IMR-90 (cell line): Measurements from ENCODE around the gene CGNL1. TPM values are rescaled to one million over a fixed set of nuclear protein-coding genes. Genes with fewer than 3 reads are reported as not detected.

Experiments used
- ATAC-seq: fragments of 200-7000 bp; cut with Tn5 transposase; 2 replicates; pipeline ENCODE4 v1.9.1; 2020; ENCODE audit warnings: low read depth, mild to moderate bottlenecking, moderate library complexity
- BruUV-seq: library from RNA; stranded (reverse); fragments of 400-500 nt; replicated peaks from 2 replicates; lab custom pipeline; 2021; lab: Mats Ljungman, UMichigan
- CTCF ChIA-PET: fragments of 300-600 bp; formaldehyde crosslinking; extraction: SDS; loops from one replicate; lab custom pipeline; 2021; ENCODE audit warnings: antibody characterized with exemption; lab: Yijun Ruan, JAX
- POLR2A ChIA-PET: fragments of 300-600 bp; sonication (Branson Sonifier 250); formaldehyde crosslinking; loops from one replicate; lab custom pipeline; 2022; ENCODE audit warnings: antibody characterized with exemption; ENCODE audit not compliant: unreplicated experiment; lab: Charles Lee
- DNase-seq: peaks from one replicate; pipeline ENCODE4 v3.0.0; 2013
- H2AFZ ChIP-seq: replicated peaks from 2 replicates; pipeline ENCODE3; 2013; ENCODE audit warnings: low read length, mild to moderate bottlenecking; ENCODE audit not compliant: poor library complexity
- H2AK5ac ChIP-seq: 2 replicates; pipeline ENCODE4 v1.6.1; 2013; ENCODE audit warnings: low read depth, low read length, inconsistent platforms
- H2AK9ac ChIP-seq: replicated peaks from 2 replicates; pipeline ENCODE3; 2013; ENCODE audit warnings: mild to moderate bottlenecking, low read depth, low read length, moderate library complexity; ENCODE audit not compliant: poor library complexity
- H2BK120ac ChIP-seq: 2 replicates; pipeline ENCODE4 v1.6.1; 2013; ENCODE audit warnings: low read depth, low read length, inconsistent platforms
- H2BK15ac ChIP-seq: 3 replicates; pipeline ENCODE4 v1.6.1; 2013; ENCODE audit warnings: low read depth, low read length, inconsistent platforms
- H2BK20ac ChIP-seq: 2 replicates; pipeline ENCODE4 v1.6.1; 2013; ENCODE audit warnings: low read depth, mild to moderate bottlenecking, inconsistent platforms, low read length, moderate library complexity
- H2BK5ac ChIP-seq: 2 replicates; pipeline ENCODE4 v1.6.1; 2013; ENCODE audit warnings: mild to moderate bottlenecking, low read depth, low read length, inconsistent platforms; ENCODE audit not compliant: poor library complexity, severe bottlenecking
- H3K14ac ChIP-seq: replicated peaks from 2 replicates; pipeline ENCODE4 v1.6.1; 2013; ENCODE audit warnings: low read depth, low read length, inconsistent platforms
- H3K18ac ChIP-seq: 2 replicates; pipeline ENCODE4 v1.6.1; 2013; ENCODE audit warnings: low read depth, low read length, control low read depth
- H3K23ac ChIP-seq: 2 replicates; pipeline ENCODE4 v1.6.1; 2013; ENCODE audit warnings: low read depth, low read length, inconsistent platforms
- H3K27ac ChIP-seq: 2 replicates; pipeline ENCODE4 v1.5.1; 2013; ENCODE audit warnings: mild to moderate bottlenecking, control low read depth, low read length; ENCODE audit not compliant: insufficient read depth
- H3K27me3 ChIP-seq: 2 replicates; pipeline ENCODE4 v1.6.1; 2013; ENCODE audit warnings: low read length; ENCODE audit not compliant: control insufficient read depth, insufficient read depth
- H3K36me3 ChIP-seq: 2 replicates; pipeline ENCODE4 v1.6.1; 2013; ENCODE audit warnings: low read length, mixed read lengths; ENCODE audit not compliant: control insufficient read depth, insufficient read depth
- H3K4ac ChIP-seq: 2 replicates; pipeline ENCODE4 v1.6.1; 2013; ENCODE audit warnings: low read depth, low read length, inconsistent platforms
- H3K4me1 ChIP-seq: 2 replicates; pipeline ENCODE4 v1.6.1; 2013; ENCODE audit warnings: low read length, mixed read lengths; ENCODE audit not compliant: control insufficient read depth, insufficient read depth
- H3K4me2 ChIP-seq: 2 replicates; pipeline ENCODE4 v1.6.1; 2013; ENCODE audit warnings: low read depth, mild to moderate bottlenecking, control low read depth, low read length, moderate library complexity
- H3K4me3 ChIP-seq: 2 replicates; pipeline ENCODE4 v1.5.1; 2013; ENCODE audit warnings: low read depth, mild to moderate bottlenecking, control low read depth, low read length, moderate library complexity; ENCODE audit not compliant: insufficient read depth
- H3K56ac ChIP-seq: 2 replicates; pipeline ENCODE4 v1.6.1; 2013; ENCODE audit warnings: low read length, inconsistent platforms; ENCODE audit not compliant: insufficient read depth; ENCODE audit errors: extremely low read depth
- H3K79me1 ChIP-seq, 2 experiments: 2 replicates each; pipeline ENCODE4 v1.6.1; 2013; ENCODE audit warnings: low read length in 2 of 2, inconsistent platforms in 1 of 2, low read depth in 1 of 2
- H3K9ac ChIP-seq: 2 replicates; pipeline ENCODE4 v1.6.1; 2013; ENCODE audit warnings: low read depth, low read length, control low read depth
- H3K9me1 ChIP-seq: 2 replicates; pipeline ENCODE4 v1.6.1; 2013; ENCODE audit warnings: low read length, inconsistent platforms; ENCODE audit not compliant: insufficient read depth
- H3K9me3 ChIP-seq: 2 replicates; pipeline ENCODE4 v1.6.1; 2013; ENCODE audit warnings: low read length; ENCODE audit not compliant: control insufficient read depth, insufficient read depth
- H4K20me1 ChIP-seq: 2 replicates; pipeline ENCODE4 v1.6.1; 2013; ENCODE audit warnings: low read length, inconsistent platforms; ENCODE audit not compliant: insufficient read depth
- H4K5ac ChIP-seq: 2 replicates; pipeline ENCODE4 v1.6.1; 2013; ENCODE audit warnings: mild to moderate bottlenecking, low read depth, low read length, control low read depth
- H4K8ac ChIP-seq, 2 experiments: 2 replicates each; pipeline ENCODE4 v1.6.1; 2013; ENCODE audit warnings: low read depth in 2 of 2, low read length in 2 of 2, control low read depth in 1 of 2, inconsistent platforms in 1 of 2
- H4K91ac ChIP-seq: 2 replicates; pipeline ENCODE4 v1.6.1; 2013; ENCODE audit warnings: low read depth, low read length, inconsistent platforms; ENCODE audit not compliant: insufficient read depth
- CTCF ChIP-seq: conservative IDR thresholded peaks from 2 replicates; pipeline ENCODE4 v1.5.1; 2012; ENCODE audit warnings: mild to moderate bottlenecking, low read depth, low read length, improper control_type of control experiment
- MAFK ChIP-seq: IDR thresholded peaks from 2 replicates; pipeline ENCODE4 v1.6.1; 2012; ENCODE audit warnings: low read depth, low read length, improper control_type of control experiment
- MAZ ChIP-seq: IDR thresholded peaks from 2 replicates; pipeline ENCODE4 v1.6.1; 2012; ENCODE audit warnings: low read depth, mild to moderate bottlenecking, low read length, improper control_type of control experiment, moderate library complexity, borderline replicate concordance
- NFE2L2 ChIP-seq: fragments of 150-350 bp; IDR thresholded peaks from 2 replicates; pipeline ENCODE4 v1.6.1; 2016; ENCODE audit warnings: low read depth, mild to moderate bottlenecking, low read length
- POLR2A ChIP-seq: IDR thresholded peaks from 2 replicates; pipeline ENCODE4 v1.6.1; 2012; ENCODE audit warnings: mild to moderate bottlenecking, low read depth, low read length
- RAD21 ChIP-seq: IDR thresholded peaks from 2 replicates; pipeline ENCODE4 v1.6.1; 2012; ENCODE audit warnings: low read length, improper control_type of control experiment
- RCOR1 ChIP-seq: IDR thresholded peaks from 2 replicates; pipeline ENCODE4 v1.6.1; 2012; ENCODE audit warnings: mild to moderate bottlenecking, low read length, improper control_type of control experiment; ENCODE audit not compliant: insufficient replicate concordance
- SMC3 ChIP-seq: fragments of 150-350 bp; IDR thresholded peaks from 2 replicates; pipeline ENCODE4 v1.6.1; 2016; ENCODE audit warnings: low read depth, mild to moderate bottlenecking, antibody characterized with exemption, low read length, moderate library complexity
- USF2 ChIP-seq: fragments of 150-350 bp; IDR thresholded peaks from 2 replicates; pipeline ENCODE4 v1.6.1; 2017; ENCODE audit warnings: mild to moderate bottlenecking, antibody characterized with exemption, low read length, low read depth
- WGBS, 2 experiments: methylation state at CpG; one replicate each; pipeline versions ENCODE4 v1.1.5 to v1.1.7; 2013; ENCODE audit warnings: missing lambda C conversion rate in 2 of 2; ENCODE audit not compliant: insufficient read length in 1 of 2; ENCODE audit errors: extremely low coverage in 2 of 2; 5-methylcytosine and 5-hydroxymethylcytosine counted together
- dilution Hi-C: fragments of 300-500 bp; cut with HindIII; formaldehyde crosslinking; loops from one replicate; pipeline ENCODE4 v1.14.3; 2018; ENCODE audit warnings: low sequenced_read_pairs; ENCODE audit not compliant: unreplicated experiment
- in situ Hi-C: fragments of 300-500 bp; cut with MboI; formaldehyde crosslinking; loops from 3 replicates; pipeline ENCODE4 v1.14.3; 2019; ENCODE audit warnings: low sequenced_read_pairs, inconsistent platforms, mixed read lengths
- intact Hi-C: fragments of 100-400 bp; cut with micrococcal nuclease; formaldehyde crosslinking; loops from 2 replicates; pipeline ENCODE4 v1.10.0; 2022
- polyA plus RNA-seq, 3 experiments: library from polyadenylated mRNA; depleted of rRNA; stranded (reverse); fragments of >200 nt; gene quantifications; 2 replicates each; pipeline ENCODE4 v1.2.3, GENCODE V29; 2012; ENCODE audit warnings: low replicate concordance in 1 of 3
- total RNA-seq: library from RNA; depleted of rRNA; stranded (reverse); fragments of >200 nt; gene quantifications from 2 replicates; pipeline ENCODE4 v1.2.3, GENCODE V29; 2012

The CGNL1 gene
- total and polyA plus RNA-seq, 2 of the 4 experiments (the other 2 are of a cell fraction) = 0.07 to 0.18 TPM

GRCh38 chr15:57516327-57517029, 140.2 kb downstream of the CGNL1 start:
- H2AK5ac ChIP-seq = no peak overlapping the region
- intact Hi-C loops = no loop called here
- H4K20me1 ChIP-seq = no peaks in the 10 kb centered on the region
- H2BK5ac ChIP-seq = no peak overlapping the region
- no peak overlapping the region for H2BK120ac ChIP-seq
- H3K9me3 ChIP-seq = no peaks in the 10 kb centered on the region
- H2AK9ac ChIP-seq = no peak overlapping the region
- no peaks in the 10 kb centered on the region for H3K79me1 ChIP-seq
- no peaks in the 10 kb centered on the region for H3K4me1 ChIP-seq
- ChIA-PET CTCF (no interaction called here), POLR2A (no interaction called here)
- no peak overlapping the region for H2BK20ac ChIP-seq
- H3K14ac ChIP-seq = no peak overlapping the region
- in situ Hi-C loops = no loop called here
- BruUV-seq = no TSS peak
- no peak overlapping the region for H4K5ac ChIP-seq
- 71% methylated on average over 11 of the region's 22 CpGs; no CpG with 5 or more reads in 1 of the 2 experiments for WGBS, 2 experiments
- dilution Hi-C loops = no loop called here
- H2BK15ac ChIP-seq = no peak overlapping the region
- no peak overlapping the region for H3K27ac ChIP-seq
- H4K8ac ChIP-seq = no peak overlapping the region
- H3K23ac ChIP-seq = no peak overlapping the region
- no peak for TF ChIP-seq RAD21
- TF ChIP-seq RCOR1 = no peak
- no peak for TF ChIP-seq POLR2A
- no peak for TF ChIP-seq MAFK
- no peak for TF ChIP-seq NFE2L2
- TF ChIP-seq SMC3 = no peak
- no peak for TF ChIP-seq USF2
- no peak for TF ChIP-seq MAZ
- TF ChIP-seq CTCF = no peak
- H3K27me3 ChIP-seq = peaks cover 6% of the 10 kb centered on the region
- H3K18ac ChIP-seq = no peak overlapping the region
- no peak overlapping the region for H3K4me2 ChIP-seq
- H3K9me1 ChIP-seq = no peaks in the 10 kb centered on the region
- no peak overlapping the region for H3K4ac ChIP-seq
- H2AFZ ChIP-seq = no peak overlapping the region
- H4K91ac ChIP-seq = no peak overlapping the region
- H3K4me3 ChIP-seq = no peak overlapping the region
- no peak overlapping the region for H3K56ac ChIP-seq
- no peak for ATAC-seq
- no peak for DNase-seq
- H3K36me3 ChIP-seq = no peaks in the 10 kb centered on the region
- no peak overlapping the region for H3K9ac ChIP-seq
